Activated CD8-positive, alpha-beta T cell treated with anti-CD3 and anti-CD28 coated beads, Interleukin-2, amount 10 ng/mL, durations not matched to agents 7 days and 5 days (primary cell): ENCODE measurements around the gene YIPF3. TPM values are rescaled to one million over a fixed set of nuclear protein-coding genes. Genes with fewer than 3 reads are reported as not detected.
"Not testable (repeated sequence)": the region's sequence is repeated elsewhere in the genome, so short reads cannot be mapped to it uniquely, and the experiment has no call there.

Source experiments
- ATAC-seq: fragments of 150-1000 bp; cut with Tn5 transposase; one replicate; pipeline ENCODE4 v1.10.0; 2021; ENCODE audit warnings: moderate library complexity
- CTCF ChIA-PET: fragments of 350-600 bp; sonication (Branson Sonifier 250); formaldehyde crosslinking; loops from one replicate; lab custom pipeline; 2021; ENCODE audit warnings: antibody characterized with exemption; lab: Charles Lee
- POLR2A ChIA-PET: fragments of 350-600 bp; sonication (Branson Sonifier 250); formaldehyde crosslinking; loops from one replicate; lab custom pipeline; 2021; ENCODE audit warnings: antibody characterized with exemption; lab: Charles Lee
- DNase-seq: peaks from one replicate; pipeline ENCODE4 v3.0.0-alpha.2; 2020
- H3K27ac Mint-ChIP-seq: one replicate; pipeline ENCODE4 v1.8.0; 2021; ENCODE audit warnings: mild to moderate bottlenecking, mixed read lengths
- H3K27me3 Mint-ChIP-seq: one replicate; pipeline ENCODE4 v1.8.0; 2021; ENCODE audit warnings: low read depth, mixed read lengths
- H3K36me3 Mint-ChIP-seq: one replicate; pipeline ENCODE4 v1.8.0; 2021; ENCODE audit warnings: low read depth, mixed read lengths
- H3K4me1 Mint-ChIP-seq: one replicate; pipeline ENCODE4 v1.8.0; 2021; ENCODE audit warnings: low read depth, mixed read lengths
- H3K4me3 Mint-ChIP-seq: one replicate; pipeline ENCODE4 v1.8.0; 2021; ENCODE audit warnings: mild to moderate bottlenecking, mixed read lengths
- H3K9me3 Mint-ChIP-seq: one replicate; pipeline ENCODE4 v1.8.0; 2022; ENCODE audit warnings: mixed read lengths; ENCODE audit not compliant: insufficient read depth
- total RNA-seq, 2 experiments: library from RNA; stranded (reverse); gene quantifications; one replicate each; pipeline ENCODE4 v1.2.3, GENCODE V29; 2021

YIPF3 gene
- total RNA-seq, 2 experiments from 2014 or later, result 55.6 to 59.0 TPM

GRCh38 chr6:43472515-43472914, 44.2 kb downstream of the YIPF3 start:
- no peaks in the 10 kb centered on the region for H3K9me3 Mint-ChIP-seq
- peaks cover 10% of the 10 kb centered on the region for H3K4me1 Mint-ChIP-seq
- POLR2A ChIA-PET, result no interaction called here
- H3K27me3 Mint-ChIP-seq, result peaks cover 11% of the 10 kb centered on the region
- ATAC-seq, result no peak
- no peak overlapping the region for H3K4me3 Mint-ChIP-seq
- CTCF ChIA-PET, result no interaction called here
- no peak for DNase-seq
- H3K27ac Mint-ChIP-seq, result no peak overlapping the region
- no peaks in the 10 kb centered on the region for H3K36me3 Mint-ChIP-seq

- POLR2A ChIA-PET, result no interaction called here
- H3K36me3 Mint-ChIP-seq, result no peaks in the 10 kb centered on the region
- H3K4me3 Mint-ChIP-seq, result no peak overlapping the region
- DNase-seq, result no peak
- no peak for ATAC-seq
- H3K9me3 Mint-ChIP-seq, result no peaks in the 10 kb centered on the region
- peaks cover 17% of the 10 kb centered on the region for H3K27me3 Mint-ChIP-seq
- no peak overlapping the region for H3K27ac Mint-ChIP-seq
- H3K4me1 Mint-ChIP-seq, result no peaks in the 10 kb centered on the region
- CTCF ChIA-PET, result no interaction called here
Observed at GRCh38 chr6:43471399-43471798, 45.3 kb downstream of the YIPF3 start.

- no peak overlapping the region for H3K4me3 Mint-ChIP-seq
- CTCF ChIA-PET, result interaction anchor here (1.8 kb wide), 1 partner anchor 37 kb away, joined by 4 read pairs; no protein-coding TSS in a partner anchor
- POLR2A ChIA-PET, result no interaction called here
- peaks cover 21% of the 10 kb centered on the region for H3K27me3 Mint-ChIP-seq
- ATAC-seq (no peak), DNase-seq (no peak)
- no peaks in the 10 kb centered on the region for H3K4me1 Mint-ChIP-seq
- H3K36me3 Mint-ChIP-seq, result no peaks in the 10 kb centered on the region
- no peaks in the 10 kb centered on the region for H3K9me3 Mint-ChIP-seq
- no peak overlapping the region for H3K27ac Mint-ChIP-seq
Observed at GRCh38 chr6:43469947-43470346, 46.8 kb downstream of the YIPF3 start.

DNA sequence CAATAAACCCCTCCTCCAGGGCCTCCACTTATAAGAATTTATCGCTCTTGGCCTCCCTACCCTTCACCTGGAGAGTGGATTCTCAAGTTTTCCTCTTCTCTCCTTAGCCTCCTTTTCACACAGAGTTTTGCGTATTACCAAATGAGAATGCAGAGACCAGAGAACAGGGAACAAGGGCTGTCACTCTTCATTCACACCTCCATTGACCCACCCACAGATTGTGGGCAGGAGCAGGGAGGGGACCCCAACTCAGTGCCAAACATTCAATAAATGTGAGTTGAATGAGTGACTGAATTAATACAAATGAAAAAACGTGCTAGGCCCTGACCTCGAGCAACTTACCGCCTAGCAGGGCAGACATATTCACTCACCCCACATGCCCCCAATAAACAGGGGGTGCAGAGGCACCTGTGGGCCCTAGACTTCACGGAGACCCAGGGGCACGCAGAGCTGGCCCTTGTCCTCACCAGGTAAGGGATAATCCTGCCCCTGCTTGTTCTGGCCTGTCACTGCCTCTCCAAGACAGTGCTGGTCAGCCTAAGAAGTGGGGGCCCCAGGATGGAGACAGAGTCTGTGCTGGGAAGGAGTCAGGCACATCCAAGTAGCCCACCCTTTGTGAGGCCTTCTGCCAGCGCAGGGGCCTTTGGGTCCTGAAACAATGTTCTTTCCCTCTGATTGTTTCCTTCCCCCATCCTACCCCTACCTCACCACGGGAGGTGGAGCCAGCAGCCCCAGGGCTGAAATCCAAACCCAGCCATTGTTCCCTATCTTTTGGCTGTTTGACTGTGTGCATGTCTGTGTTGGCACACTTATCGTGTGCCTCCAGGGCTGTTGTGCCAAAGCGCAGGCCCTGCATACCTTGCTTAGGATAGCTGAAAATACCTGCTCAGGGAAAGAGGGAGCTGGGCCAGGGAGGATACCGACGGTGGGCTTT, 47.7 kb downstream of the YIPF3 start:
- Mint-ChIP-seq H3K36me3 (no peaks in the 10 kb centered on the region), H3K9me3 (no peaks in the 10 kb centered on the region), H3K4me3 (no peak overlapping the region), H3K27ac (no peak overlapping the region), H3K27me3 (peaks cover 24% of the 10 kb centered on the region), H3K4me1 (no peaks in the 10 kb centered on the region)
- ChIA-PET CTCF (interaction anchor here (1.8 kb wide), 1 partner anchor 38 kb away, joined by 4 read pairs; no protein-coding TSS in a partner anchor), POLR2A (no interaction called here)
- no peak for DNase-seq
- no peak for ATAC-seq

GRCh38 chr6:43468240-43468639, 48.5 kb downstream of the YIPF3 start:
- ChIA-PET CTCF (interaction anchor here (1.8 kb wide), 1 partner anchor 9 kb away, joined by 4 read pairs; the partner anchor contains the start of gene TJAP1), POLR2A (no interaction called here)
- H3K9me3 Mint-ChIP-seq, result no peaks in the 10 kb centered on the region
- H3K4me1 Mint-ChIP-seq, result no peaks in the 10 kb centered on the region
- H3K27ac Mint-ChIP-seq, result no peak overlapping the region
- DNase-seq (no peak), ATAC-seq (no peak)
- peaks cover 26% of the 10 kb centered on the region for H3K27me3 Mint-ChIP-seq
- no peaks in the 10 kb centered on the region for H3K36me3 Mint-ChIP-seq
- no peak overlapping the region for H3K4me3 Mint-ChIP-seq

GRCh38 chr6:43467752-43468151, 49.0 kb downstream of the YIPF3 start:
- ChIA-PET CTCF (interaction anchor here (1.8 kb wide), 1 partner anchor 9 kb away, joined by 4 read pairs; the partner anchor contains the start of gene TJAP1), POLR2A (no interaction called here)
- ATAC-seq (no peak), DNase-seq (no peak)
- Mint-ChIP-seq H3K27ac (no peak overlapping the region), H3K36me3 (no peaks in the 10 kb centered on the region), H3K9me3 (no peaks in the 10 kb centered on the region), H3K4me3 (no peak overlapping the region), H3K27me3 (peaks cover 29% of the 10 kb centered on the region), H3K4me1 (no peaks in the 10 kb centered on the region)

- H3K36me3 Mint-ChIP-seq, H3K27ac Mint-ChIP-seq, H3K4me1 Mint-ChIP-seq, DNase-seq, H3K9me3 Mint-ChIP-seq, ATAC-seq, H3K4me3 Mint-ChIP-seq, POLR2A ChIA-PET: not testable (repeated sequence)
- H3K27me3 Mint-ChIP-seq, result peaks cover 34% of the 10 kb centered on the region
- CTCF ChIA-PET, result interaction anchor here (1.8 kb wide), 1 partner anchor 10 kb away, joined by 4 read pairs; the partner anchor contains the start of gene TJAP1
Observed at GRCh38 chr6:43467265-43467664, 49.5 kb downstream of the YIPF3 start.

DNA sequence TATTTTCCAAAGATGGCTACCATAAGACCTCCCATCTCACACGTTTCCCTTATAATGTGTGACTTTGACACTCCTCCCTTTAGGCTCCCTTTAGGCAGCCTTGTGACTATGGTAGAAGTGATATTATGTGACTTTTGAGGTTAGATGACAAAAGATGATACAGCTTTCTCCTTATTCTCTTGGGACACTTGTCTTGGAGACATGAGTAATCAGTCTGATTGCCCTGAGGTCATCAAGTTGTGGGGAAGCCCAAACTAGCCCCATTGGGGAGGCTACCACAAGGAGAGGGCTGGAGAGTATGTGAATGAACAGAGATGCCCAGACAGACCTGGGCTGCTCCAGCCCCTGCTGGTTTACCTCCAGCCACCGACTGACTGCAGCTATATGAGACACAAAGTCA, 50.8 kb downstream of the YIPF3 start:
- ChIA-PET CTCF (interaction anchor here (0.9 kb wide), 1 partner anchor 12 kb away, joined by 3 read pairs; no protein-coding TSS in a partner anchor), POLR2A (no interaction called here)
- no peaks in the 10 kb centered on the region for H3K9me3 Mint-ChIP-seq
- no peak for DNase-seq
- H3K27ac Mint-ChIP-seq, result no peak overlapping the region
- no peak for ATAC-seq
- H3K36me3 Mint-ChIP-seq, result no peaks in the 10 kb centered on the region
- no peak overlapping the region for H3K4me3 Mint-ChIP-seq
- H3K4me1 Mint-ChIP-seq, result no peaks in the 10 kb centered on the region
- peaks cover 37% of the 10 kb centered on the region for H3K27me3 Mint-ChIP-seq

DNA sequence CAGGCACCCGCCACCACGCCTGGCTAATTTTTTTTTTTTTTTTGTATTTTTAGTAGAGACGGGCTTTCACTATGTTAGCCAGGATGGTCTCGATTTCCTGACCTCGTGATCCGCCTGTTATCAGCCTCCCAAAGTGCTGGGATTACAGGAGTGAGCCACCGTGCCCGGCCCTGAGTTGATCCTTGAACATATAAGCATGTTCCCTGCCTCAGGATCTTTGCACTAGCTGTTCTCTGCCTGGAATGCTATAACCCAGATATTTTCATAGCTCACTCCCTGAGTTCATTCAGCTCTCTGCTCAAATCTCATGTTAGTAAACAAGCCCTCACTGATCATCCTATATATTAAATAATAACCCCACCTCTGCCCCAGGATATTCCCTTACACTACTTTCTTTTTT, 52.4 kb downstream of the YIPF3 start:
- H3K4me1 Mint-ChIP-seq, result no peaks in the 10 kb centered on the region
- ATAC-seq (no peak), DNase-seq (no peak)
- H3K36me3 Mint-ChIP-seq, result no peaks in the 10 kb centered on the region
- H3K27me3 Mint-ChIP-seq, result peaks cover 44% of the 10 kb centered on the region
- no peak overlapping the region for H3K27ac Mint-ChIP-seq
- ChIA-PET CTCF (interaction anchor here (1.2 kb wide), 1 partner anchor 42 kb away, joined by 3 read pairs; no protein-coding TSS in a partner anchor), POLR2A (interaction anchor here (1.0 kb wide), 1 partner anchor 53 kb away, joined by 5 read pairs; no protein-coding TSS in a partner anchor)
- no peak overlapping the region for H3K4me3 Mint-ChIP-seq
- no peaks in the 10 kb centered on the region for H3K9me3 Mint-ChIP-seq

GRCh38 chr6:43461936-43462335, 54.8 kb downstream of the YIPF3 start:
- CTCF ChIA-PET, result interaction anchor here (1.2 kb wide), 1 partner anchor 45 kb away, joined by 3 read pairs; no protein-coding TSS in a partner anchor
- POLR2A ChIA-PET, result interaction anchor here (0.7 kb wide), 1 partner anchor 57 kb away, joined by 3 read pairs; no protein-coding TSS in a partner anchor
- Mint-ChIP-seq H3K4me3 (no peak overlapping the region), H3K9me3 (no peaks in the 10 kb centered on the region), H3K4me1 (no peaks in the 10 kb centered on the region), H3K27ac (no peak overlapping the region), H3K36me3 (no peaks in the 10 kb centered on the region), H3K27me3 (peaks cover 38% of the 10 kb centered on the region)
- no peak for ATAC-seq
- no peak for DNase-seq
